Measurements from ENCODE around the gene ATG14. TPM values are rescaled to one million over a fixed set of nuclear protein-coding genes. Genes with fewer than 3 reads are reported as not detected.
A peak's percentile ranks its signal among the peaks of the same experiment; 100 is the strongest.

ATG14 gene
- total RNA-seq, 2 donors from 2014 or later: 6.7 to 11.1 TPM

GRCh38 chr14:55339770-55340169 is 71.9 kb downstream of the ATG14 start:
- Histone ChIP-seq H3K9me3 (no peaks in the 10 kb centered on the region), H3K27ac (no peak overlapping the region), H3K4me1 (peaks cover 0 to 14% of the 10 kb centered on the region in 2 donors), H3K27me3 (no peaks in the 10 kb centered on the region), H3K36me3 (no peaks in the 10 kb centered on the region), H3K4me3 (no peak overlapping the region)
- TF ChIP-seq, protein P1, sequence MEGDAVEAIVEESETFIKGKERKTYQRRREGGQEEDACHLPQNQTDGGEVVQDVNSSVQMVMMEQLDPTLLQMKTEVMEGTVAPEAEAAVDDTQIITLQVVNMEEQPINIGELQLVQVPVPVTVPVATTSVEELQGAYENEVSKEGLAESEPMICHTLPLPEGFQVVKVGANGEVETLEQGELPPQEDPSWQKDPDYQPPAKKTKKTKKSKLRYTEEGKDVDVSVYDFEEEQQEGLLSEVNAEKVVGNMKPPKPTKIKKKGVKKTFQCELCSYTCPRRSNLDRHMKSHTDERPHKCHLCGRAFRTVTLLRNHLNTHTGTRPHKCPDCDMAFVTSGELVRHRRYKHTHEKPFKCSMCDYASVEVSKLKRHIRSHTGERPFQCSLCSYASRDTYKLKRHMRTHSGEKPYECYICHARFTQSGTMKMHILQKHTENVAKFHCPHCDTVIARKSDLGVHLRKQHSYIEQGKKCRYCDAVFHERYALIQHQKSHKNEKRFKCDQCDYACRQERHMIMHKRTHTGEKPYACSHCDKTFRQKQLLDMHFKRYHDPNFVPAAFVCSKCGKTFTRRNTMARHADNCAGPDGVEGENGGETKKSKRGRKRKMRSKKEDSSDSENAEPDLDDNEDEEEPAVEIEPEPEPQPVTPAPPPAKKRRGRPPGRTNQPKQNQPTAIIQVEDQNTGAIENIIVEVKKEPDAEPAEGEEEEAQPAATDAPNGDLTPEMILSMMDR (IDR thresholded peaks at IDR 0.05): no peak
- no peak for DNase-seq (ENCODE audit: low spot score)

GRCh38 chr14:55336691-55337090 is 74.9 kb downstream of the ATG14 start:
- Histone ChIP-seq H3K9me3 (no peaks in the 10 kb centered on the region), H3K27ac (no peak overlapping the region), H3K4me3 (no peak overlapping the region), H3K36me3 (no peaks in the 10 kb centered on the region), H3K4me1 (peaks cover 0 to 30% of the 10 kb centered on the region in 2 donors), H3K27me3 (no peaks in the 10 kb centered on the region)
- TF ChIP-seq, protein P1 (IDR thresholded peaks at IDR 0.05): no peak
- no peak for DNase-seq (ENCODE audit: low spot score)

DNA sequence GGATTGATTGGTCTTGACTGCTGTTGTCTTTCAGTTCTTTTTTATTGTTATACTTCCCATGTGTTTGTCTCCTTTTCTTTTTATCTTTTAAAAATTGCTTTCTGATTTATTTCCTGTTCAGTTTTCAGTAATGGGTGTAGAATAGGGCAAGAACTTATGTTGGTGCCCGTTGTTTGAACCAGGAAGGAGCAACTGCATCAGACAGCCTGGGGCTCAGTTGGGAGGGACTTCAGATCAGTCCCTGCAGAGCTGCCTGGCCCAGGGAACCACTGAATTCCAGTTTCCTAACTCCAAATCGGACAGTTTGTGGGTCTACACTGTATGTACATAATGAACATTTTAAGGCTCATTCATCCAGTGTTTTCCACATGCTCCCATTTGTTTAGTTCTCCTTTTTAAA is 75.5 kb downstream of the ATG14 start:
- Histone ChIP-seq H3K9me3 (no peaks in the 10 kb centered on the region), H3K27ac (no peak overlapping the region), H3K4me3 (no peak overlapping the region), H3K27me3 (no peaks in the 10 kb centered on the region), H3K4me1 (peaks cover 0 to 28% of the 10 kb centered on the region in 2 donors), H3K36me3 (no peaks in the 10 kb centered on the region)
- no peak for DNase-seq (ENCODE audit: low spot score)
- TF ChIP-seq, protein P1 (IDR thresholded peaks at IDR 0.05): no peak

DNA sequence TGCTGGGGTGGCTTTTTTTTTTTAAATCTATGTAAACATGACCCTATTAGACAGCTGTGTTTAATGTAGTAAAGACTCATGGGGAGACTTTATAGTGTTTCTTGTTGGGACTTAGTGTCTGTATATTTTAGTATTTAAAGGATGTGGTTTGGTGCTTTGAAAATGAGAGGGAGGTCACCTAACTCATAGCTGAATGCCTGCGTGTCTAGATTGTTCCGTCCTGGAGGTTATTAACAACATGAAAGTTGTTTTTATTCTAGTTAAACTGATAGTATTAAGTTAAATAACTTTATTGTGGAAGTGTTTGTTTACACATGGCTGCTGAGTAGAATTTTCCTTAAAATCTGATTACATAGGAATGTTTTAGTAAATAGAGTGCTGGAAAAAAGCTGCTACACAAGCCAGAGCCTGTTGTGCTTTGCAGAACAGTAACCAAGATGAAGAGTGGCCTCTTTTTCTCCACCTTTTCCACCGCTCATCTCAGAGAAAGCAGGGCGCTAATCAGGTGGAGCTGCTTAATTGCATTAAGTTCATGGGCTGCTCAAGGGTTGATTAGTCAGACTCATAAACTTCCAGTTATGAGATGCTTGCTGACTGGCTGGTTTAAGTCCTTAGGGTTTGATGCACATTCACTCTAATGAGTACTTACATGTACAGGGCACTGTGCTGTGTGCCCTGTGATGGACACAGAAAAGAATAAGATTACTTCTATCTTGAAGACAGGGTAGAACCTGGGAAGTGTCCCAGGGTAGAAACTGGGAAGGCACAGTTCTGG is 77.7 kb downstream of the ATG14 start:
- no peak overlapping the region for H3K4me3 ChIP-seq
- H3K9me3 ChIP-seq: no peaks in the 10 kb centered on the region
- TF ChIP-seq, protein P1 (IDR thresholded peaks at IDR 0.05): no peak
- no peaks in the 10 kb centered on the region for H3K36me3 ChIP-seq
- DNase-seq (ENCODE audit: low spot score): no peak
- H3K4me1 ChIP-seq: peaks cover 0 to 31% of the 10 kb centered on the region in 2 donors
- H3K27me3 ChIP-seq: no peaks in the 10 kb centered on the region
- no peak overlapping the region for H3K27ac ChIP-seq

- Histone ChIP-seq H3K4me1 (peaks cover 0 to 37% of the 10 kb centered on the region in 2 donors), H3K9me3 (no peaks in the 10 kb centered on the region), H3K36me3 (no peaks in the 10 kb centered on the region), H3K27me3 (no peaks in the 10 kb centered on the region), H3K4me3 (no peak overlapping the region), H3K27ac (peak overlapping the region in 1 of 2 donors; percentile 34)
- no peak for DNase-seq (ENCODE audit: low spot score)
- TF ChIP-seq, protein P1 (IDR thresholded peaks at IDR 0.05): no peak
Measured at GRCh38 chr14:55332654-55333570, 78.7 kb downstream of the ATG14 start.

Measured in right atrium auricular region (tissue), 2 donors.